Mucosa of stomach (tissue), 1 donor: ENCODE data around the gene DPYD.

Experiments used
- H3K27me3 ChIP-seq: one replicate; pipeline ENCODE4 v1.7.0; 2013; ENCODE audit warnings: mild to moderate bottlenecking, low read length; ENCODE audit not compliant: control insufficient read depth, insufficient read depth
- H3K36me3 ChIP-seq: one replicate; pipeline ENCODE4 v1.7.0; 2013; ENCODE audit warnings: low read length; ENCODE audit not compliant: control insufficient read depth, insufficient read depth
- H3K4me1 ChIP-seq: one replicate; pipeline ENCODE4 v1.7.0; 2013; ENCODE audit warnings: mild to moderate bottlenecking, low read length; ENCODE audit not compliant: control insufficient read depth, insufficient read depth
- H3K4me3 ChIP-seq: one replicate; pipeline ENCODE4 v1.7.0; 2013; ENCODE audit warnings: low read length
- H3K9ac ChIP-seq: one replicate; pipeline ENCODE4 v1.7.0; 2013; ENCODE audit warnings: mild to moderate bottlenecking, low read length, moderate library complexity
- H3K9me3 ChIP-seq: one replicate; pipeline ENCODE4 v1.7.0; 2013; ENCODE audit warnings: mild to moderate bottlenecking, low read length, moderate library complexity; ENCODE audit not compliant: control insufficient read depth
- donor health status: Pancreatic carcinoma.

DPYD gene

GRCh38 chr1:97382206-97382605 is 538.6 kb downstream of the DPYD start:
- Histone ChIP-seq H3K9me3 (no peaks in the 10 kb centered on the region), H3K36me3 (no peaks in the 10 kb centered on the region), H3K27me3 (no peaks in the 10 kb centered on the region), H3K4me1 (no peaks in the 10 kb centered on the region), H3K9ac (no peak overlapping the region), H3K4me3 (no peak overlapping the region)

- Histone ChIP-seq H3K4me1 (no peaks in the 10 kb centered on the region), H3K4me3 (no peak overlapping the region), H3K36me3 (no peaks in the 10 kb centered on the region), H3K9ac (no peak overlapping the region), H3K9me3 (no peaks in the 10 kb centered on the region), H3K27me3 (no peaks in the 10 kb centered on the region)
Observed at GRCh38 chr1:97379387-97380075, 541.3 kb downstream of the DPYD start.

GRCh38 chr1:97378596-97378995 is 542.2 kb downstream of the DPYD start:
- Histone ChIP-seq H3K27me3 (no peaks in the 10 kb centered on the region), H3K4me3 (no peak overlapping the region), H3K36me3 (no peaks in the 10 kb centered on the region), H3K9me3 (no peaks in the 10 kb centered on the region), H3K4me1 (no peaks in the 10 kb centered on the region), H3K9ac (no peak overlapping the region)

- Histone ChIP-seq H3K27me3 (no peaks in the 10 kb centered on the region), H3K4me3 (no peak overlapping the region), H3K9me3 (no peaks in the 10 kb centered on the region), H3K4me1 (no peaks in the 10 kb centered on the region), H3K36me3 (no peaks in the 10 kb centered on the region), H3K9ac (no peak overlapping the region)
Observed at GRCh38 chr1:97377432-97378034, 543.3 kb downstream of the DPYD start.

- no peaks in the 10 kb centered on the region for H3K4me1 ChIP-seq
- H3K9me3 ChIP-seq: no peaks in the 10 kb centered on the region
- H3K9ac ChIP-seq: no peak overlapping the region
Observed at GRCh38 chr1:97373000-97373399, 547.8 kb downstream of the DPYD start.

DNA sequence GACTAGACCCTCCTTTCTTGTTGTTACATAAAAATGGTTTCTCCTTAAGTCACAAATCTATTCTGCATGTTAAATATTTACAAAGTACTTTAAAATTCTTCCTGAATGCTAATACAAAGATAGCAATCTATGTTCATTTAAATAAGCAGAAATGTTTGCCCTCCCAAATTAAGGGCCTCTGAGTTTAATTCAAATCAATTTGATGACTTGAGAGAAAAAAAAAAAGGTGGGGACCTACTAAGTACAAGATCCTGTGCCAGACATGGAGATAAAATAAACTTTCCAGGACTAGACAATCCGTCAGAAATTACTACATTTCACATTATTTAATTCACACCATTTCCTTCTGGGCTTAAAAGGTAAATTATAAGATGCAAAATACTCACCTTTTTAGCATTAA is 548.3 kb downstream of the DPYD start:
- Histone ChIP-seq H3K27me3 (no peaks in the 10 kb centered on the region), H3K9me3 (no peaks in the 10 kb centered on the region), H3K9ac (no peak overlapping the region), H3K36me3 (no peaks in the 10 kb centered on the region), H3K4me3 (no peak overlapping the region), H3K4me1 (no peaks in the 10 kb centered on the region)

More at GRCh38 chr1:97373000-97373399, 547.8 kb downstream of the DPYD start:
- Histone ChIP-seq H3K27me3 (no peaks in the 10 kb centered on the region), H3K4me3 (no peak overlapping the region), H3K36me3 (no peaks in the 10 kb centered on the region)

- no peaks in the 10 kb centered on the region for H3K36me3 ChIP-seq
Observed at GRCh38 chr1:97368296-97368695, 552.5 kb downstream of the DPYD start.

GRCh38 chr1:97366984-97367383 is 553.9 kb downstream of the DPYD start:
- no peaks in the 10 kb centered on the region for H3K36me3 ChIP-seq
- H3K27me3 ChIP-seq: no peaks in the 10 kb centered on the region
- no peaks in the 10 kb centered on the region for H3K4me1 ChIP-seq
- H3K4me3 ChIP-seq: no peak overlapping the region
- no peak overlapping the region for H3K9ac ChIP-seq
- no peaks in the 10 kb centered on the region for H3K9me3 ChIP-seq

More at GRCh38 chr1:97368296-97368695, 552.5 kb downstream of the DPYD start:
- no peaks in the 10 kb centered on the region for H3K9me3 ChIP-seq
- no peaks in the 10 kb centered on the region for H3K4me1 ChIP-seq
- H3K9ac ChIP-seq: no peak overlapping the region
- H3K4me3 ChIP-seq: no peak overlapping the region
- H3K27me3 ChIP-seq: no peaks in the 10 kb centered on the region

DNA sequence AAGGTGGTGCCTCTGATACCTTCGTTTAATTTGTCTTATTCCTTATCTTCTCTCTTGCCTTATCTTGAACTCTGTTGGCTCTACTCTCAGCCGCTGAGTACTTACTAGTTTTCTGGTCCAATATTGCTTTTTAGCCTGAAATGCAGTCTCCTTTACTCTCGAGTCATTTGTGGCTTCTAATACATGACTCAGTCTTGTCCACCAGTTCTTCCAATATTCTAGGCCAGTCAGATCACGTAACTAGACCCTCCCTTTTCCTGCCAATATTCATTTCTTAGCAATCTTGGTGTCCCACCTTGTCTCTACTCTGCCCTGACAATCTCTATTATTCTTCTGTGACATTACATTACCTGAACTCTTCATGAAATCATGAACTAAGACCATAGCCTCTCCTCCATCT is 555.8 kb downstream of the DPYD start:
- H3K27me3 ChIP-seq: no peaks in the 10 kb centered on the region
- no peaks in the 10 kb centered on the region for H3K9me3 ChIP-seq
- no peak overlapping the region for H3K4me3 ChIP-seq
- no peaks in the 10 kb centered on the region for H3K36me3 ChIP-seq
- H3K9ac ChIP-seq: no peak overlapping the region
- no peaks in the 10 kb centered on the region for H3K4me1 ChIP-seq

- no peaks in the 10 kb centered on the region for H3K4me1 ChIP-seq
- H3K4me3 ChIP-seq: no peak overlapping the region
- H3K27me3 ChIP-seq: no peaks in the 10 kb centered on the region
- H3K9me3 ChIP-seq: no peaks in the 10 kb centered on the region
- H3K9ac ChIP-seq: no peak overlapping the region
- no peaks in the 10 kb centered on the region for H3K36me3 ChIP-seq
Observed at GRCh38 chr1:97364086-97364485, 556.7 kb downstream of the DPYD start.

GRCh38 chr1:97356309-97356708 is 564.5 kb downstream of the DPYD start:
- no peak overlapping the region for H3K4me3 ChIP-seq
- no peak overlapping the region for H3K9ac ChIP-seq
- no peaks in the 10 kb centered on the region for H3K4me1 ChIP-seq
- no peaks in the 10 kb centered on the region for H3K9me3 ChIP-seq
- no peaks in the 10 kb centered on the region for H3K27me3 ChIP-seq
- H3K36me3 ChIP-seq: no peaks in the 10 kb centered on the region

DNA sequence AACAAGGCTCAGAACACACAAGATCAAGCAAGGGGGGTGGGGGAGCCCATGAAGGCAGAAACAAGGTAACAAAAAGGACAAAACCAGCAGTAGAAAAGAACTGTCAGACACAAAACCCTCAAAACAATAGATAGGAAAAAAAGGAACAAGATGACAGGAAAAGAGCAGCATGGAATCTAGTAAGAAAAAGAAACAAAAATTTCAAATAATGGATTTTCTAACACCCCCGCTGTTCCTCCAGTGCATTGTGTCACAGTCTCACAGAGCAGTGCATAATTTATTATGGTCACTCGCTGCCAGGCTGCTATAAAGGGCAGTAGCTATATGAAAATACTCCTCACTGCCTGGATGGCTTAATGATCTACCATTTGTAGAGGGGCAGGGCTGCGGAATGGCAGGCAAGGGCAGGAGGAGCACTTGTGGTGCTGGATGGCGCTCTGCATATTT is 567.9 kb downstream of the DPYD start:
- Histone ChIP-seq H3K9ac (no peak overlapping the region), H3K9me3 (no peaks in the 10 kb centered on the region), H3K4me3 (no peak overlapping the region), H3K36me3 (no peaks in the 10 kb centered on the region), H3K27me3 (no peaks in the 10 kb centered on the region), H3K4me1 (no peaks in the 10 kb centered on the region)
